WI38 (cell line): ENCODE measurements around the gene HIPK4.
"Not testable (repeated sequence)": the region's sequence is repeated elsewhere in the genome, so short reads cannot be mapped to it uniquely, and the experiment has no call there.

Experiments
- H3K4me3 ChIP-seq: 2 replicates; pipeline ENCODE4 v1.5.1; 2011; ENCODE audit warnings: low read depth, mild to moderate bottlenecking, control low read depth, low read length
- CTCF ChIP-seq: IDR thresholded peaks from 2 replicates; pipeline ENCODE4 v1.5.1; 2012; ENCODE audit warnings: low read depth, mild to moderate bottlenecking, control low read depth, low read length

The HIPK4 gene

GRCh38 chr19:40337594-40337993 is 52.4 kb downstream of the HIPK4 start:
- TF ChIP-seq CTCF = no peak

GRCh38 chr19:40337107-40337506 is 52.9 kb downstream of the HIPK4 start:
- H3K4me3 ChIP-seq = no peak overlapping the region
- TF ChIP-seq CTCF = no peak

More at GRCh38 chr19:40337594-40337993, 52.4 kb downstream of the HIPK4 start:
- H3K4me3 ChIP-seq = no peak overlapping the region

- no peak overlapping the region for H3K4me3 ChIP-seq
Observed at GRCh38 chr19:40336601-40336900, 53.4 kb downstream of the HIPK4 start.

GRCh38 chr19:40335855-40336600 is 54.0 kb downstream of the HIPK4 start:
- no peak overlapping the region for H3K4me3 ChIP-seq
- TF ChIP-seq CTCF = no peak

More at GRCh38 chr19:40336601-40336900, 53.4 kb downstream of the HIPK4 start:
- TF ChIP-seq CTCF = no peak

GRCh38 chr19:40335101-40335500 is 54.9 kb downstream of the HIPK4 start:
- TF ChIP-seq CTCF = no peak
- H3K4me3 ChIP-seq = no peak overlapping the region

GRCh38 chr19:40333083-40333482 is 56.9 kb downstream of the HIPK4 start:
- H3K4me3 ChIP-seq = not testable (repeated sequence)

GRCh38 chr19:40332669-40333068 is 57.3 kb downstream of the HIPK4 start:
- H3K4me3 ChIP-seq = no peak overlapping the region
- no peak for TF ChIP-seq CTCF

- no peak for TF ChIP-seq CTCF
- H3K4me3 ChIP-seq = no peak overlapping the region
Observed at GRCh38 chr19:40331052-40331451, 58.9 kb downstream of the HIPK4 start.
